Stomach smooth muscle (tissue), 2 donors: Measurements from ENCODE around the gene QSER1.
"Not testable (repeated sequence)": the region's sequence is repeated elsewhere in the genome, so short reads cannot be mapped to it uniquely, and the experiment has no call there.

ENCODE experiments used
- H3K27ac ChIP-seq: one replicate; pipeline ENCODE4 v1.7.0; 2013; ENCODE audit warnings: mild to moderate bottlenecking, low read length, inconsistent platforms
- H3K27me3 ChIP-seq, 2 donors: one replicate each; pipeline ENCODE4 v1.7.0; 2013; ENCODE audit warnings: low read length in 2 of 2; ENCODE audit not compliant: insufficient read depth in 2 of 2, control insufficient read depth in 1 of 2
- H3K36me3 ChIP-seq, 2 donors: one replicate each; pipeline ENCODE4 v1.7.0; 2013; ENCODE audit warnings: low read length in 2 of 2; ENCODE audit not compliant: control insufficient read depth in 2 of 2, insufficient read depth in 2 of 2
- H3K4me1 ChIP-seq: one replicate; pipeline ENCODE4 v1.7.0; 2013; ENCODE audit warnings: low read length; ENCODE audit not compliant: control insufficient read depth, insufficient read depth
- H3K4me3 ChIP-seq, 2 donors: one replicate each; pipeline ENCODE4 v1.7.0; 2013; ENCODE audit warnings: low read length in 2 of 2
- H3K9ac ChIP-seq, 2 donors: one replicate each; pipeline ENCODE4 v1.7.0; 2013; ENCODE audit warnings: low read length in 2 of 2, mild to moderate bottlenecking in 1 of 2
- H3K9me3 ChIP-seq, 2 donors: one replicate each; pipeline ENCODE4 v1.7.0; 2013; ENCODE audit warnings: low read length in 2 of 2; ENCODE audit not compliant: control insufficient read depth in 2 of 2
- donor health status: healthy.
- donor health status: Pancreatic carcinoma.

Gene QSER1

DNA sequence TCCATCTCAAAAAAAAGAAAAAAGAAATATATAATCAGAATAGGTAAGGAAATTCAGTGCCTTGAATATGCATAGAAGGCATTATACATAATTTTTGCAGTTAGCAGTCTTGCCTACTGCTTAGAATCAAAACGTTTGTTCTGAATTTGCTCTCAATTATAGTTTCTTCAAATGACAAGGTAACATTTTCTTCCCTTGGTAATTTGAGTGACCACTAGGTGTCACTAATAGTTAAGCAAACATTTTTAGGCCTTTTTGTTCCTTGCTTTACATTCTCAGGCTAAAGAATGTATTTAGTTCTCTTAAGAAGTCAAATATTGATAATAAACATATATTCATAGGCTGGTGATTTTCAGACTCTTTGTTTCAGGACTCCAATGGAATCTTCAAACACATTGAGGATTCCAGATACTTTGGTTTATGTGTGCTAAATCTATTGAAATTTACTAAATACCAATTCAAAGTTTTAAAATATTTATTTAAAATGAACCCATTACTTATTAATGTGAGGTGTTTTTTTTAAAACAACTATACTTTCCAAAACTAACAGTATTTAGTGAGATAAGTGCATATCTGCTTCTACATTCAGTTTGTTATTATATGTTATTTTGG is 68.0 kb downstream of the QSER1 start:
- Histone ChIP-seq H3K36me3 (peaks cover 9% of the 10 kb centered on the region in 2 donors), H3K9me3 (no peaks in the 10 kb centered on the region), H3K4me3 (no peak overlapping the region), H3K9ac (no peak overlapping the region), H3K27me3 (no peaks in the 10 kb centered on the region), H3K4me1 (no peaks in the 10 kb centered on the region), H3K27ac (no peak overlapping the region)

DNA sequence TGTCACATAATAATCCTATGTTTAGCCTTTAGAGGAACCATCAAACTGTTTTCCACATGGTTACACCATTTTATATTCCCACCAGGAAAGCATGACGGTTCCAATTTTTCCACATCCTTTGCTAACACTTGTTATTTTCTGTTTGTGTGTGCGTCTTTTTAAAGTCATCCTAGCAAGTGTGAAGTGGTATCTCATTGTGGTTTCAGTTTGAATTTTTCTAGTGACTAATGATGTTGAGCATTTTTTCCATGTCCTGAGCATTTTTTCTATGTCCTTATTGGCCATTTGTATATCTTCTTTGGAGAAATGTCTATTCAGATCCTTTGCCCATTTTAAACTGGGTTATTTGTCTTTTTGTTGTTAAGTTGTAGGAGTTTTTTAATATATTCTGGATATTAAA is 69.4 kb downstream of the QSER1 start:
- H3K9ac ChIP-seq, result no peak overlapping the region
- H3K27me3 ChIP-seq, result no peaks in the 10 kb centered on the region
- peaks cover 7 to 9% of the 10 kb centered on the region in 2 donors for H3K36me3 ChIP-seq
- no peaks in the 10 kb centered on the region for H3K4me1 ChIP-seq
- H3K4me3 ChIP-seq, result no peak overlapping the region
- no peak overlapping the region for H3K27ac ChIP-seq
- H3K9me3 ChIP-seq, result no peaks in the 10 kb centered on the region

DNA sequence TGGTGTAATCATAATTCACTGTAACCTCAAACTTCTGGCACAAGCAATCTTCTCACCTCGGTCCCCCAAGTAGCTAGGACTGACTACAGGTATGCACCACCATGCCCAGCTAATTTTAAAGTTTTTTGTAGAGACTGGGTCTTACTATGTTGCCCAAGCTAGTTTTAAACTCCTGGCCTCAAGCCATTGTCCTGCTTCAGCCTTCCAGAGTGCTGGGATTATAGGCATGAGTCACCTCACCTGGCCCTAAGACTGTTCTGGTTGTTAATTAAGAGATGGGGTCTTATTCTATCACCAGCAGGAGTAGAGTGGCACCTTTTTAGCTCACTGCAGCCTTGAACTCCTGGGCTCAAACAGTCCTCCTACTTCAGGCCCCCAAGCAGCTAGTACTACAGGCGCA is 71.1 kb downstream of the QSER1 start:
- Histone ChIP-seq H3K9me3 (no peaks in the 10 kb centered on the region), H3K4me3 (no peak overlapping the region), H3K4me1 (no peaks in the 10 kb centered on the region), H3K36me3 (peaks cover 2 to 4% of the 10 kb centered on the region in 2 donors), H3K9ac (no peak overlapping the region), H3K27me3 (no peaks in the 10 kb centered on the region), H3K27ac (no peak overlapping the region)

DNA sequence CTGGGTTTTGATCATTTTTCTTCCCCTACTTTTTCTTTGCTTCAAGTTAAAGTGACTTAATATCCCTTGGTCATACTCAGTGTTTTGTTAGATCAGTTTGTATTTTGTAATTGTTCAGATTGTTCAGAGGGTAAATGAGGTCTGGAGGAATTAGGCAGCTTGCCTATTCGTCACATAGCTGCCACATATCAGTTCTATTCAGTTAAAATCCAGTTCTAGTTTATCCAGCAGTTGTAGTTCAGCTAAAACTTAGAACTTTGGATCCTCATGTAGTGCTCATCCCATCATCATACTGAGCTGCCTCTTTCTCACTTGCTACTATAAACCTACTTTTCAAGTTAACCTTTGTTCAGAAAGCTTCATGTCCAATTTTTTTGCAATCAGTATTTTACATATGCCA is 75.9 kb downstream of the QSER1 start:
- Histone ChIP-seq H3K4me3 (no peak overlapping the region), H3K4me1 (no peaks in the 10 kb centered on the region), H3K9me3 (no peaks in the 10 kb centered on the region), H3K27me3 (no peaks in the 10 kb centered on the region), H3K9ac (peak overlapping the region in 1 of 2 donors; percentile 13), H3K36me3 (peaks cover 4 to 6% of the 10 kb centered on the region in 2 donors), H3K27ac (no peak overlapping the region)

DNA sequence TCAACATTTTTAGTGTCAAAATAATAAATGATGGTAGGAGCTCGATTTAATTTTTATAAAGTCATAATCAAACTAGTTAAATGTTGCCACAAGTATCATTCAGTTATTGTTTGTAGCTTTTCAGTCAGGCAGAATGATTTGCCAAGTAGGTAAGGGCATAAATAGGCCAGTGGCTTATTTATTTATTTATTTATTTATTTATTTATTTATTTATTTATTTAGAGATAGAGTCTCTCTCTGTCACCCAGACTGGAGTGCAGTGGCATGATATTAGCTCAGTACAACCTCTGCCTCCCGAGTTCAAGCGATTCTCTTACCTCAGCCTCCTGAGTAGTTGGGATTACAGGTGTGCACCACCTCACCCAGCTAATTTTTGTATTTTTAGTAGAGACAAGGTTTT is 79.6 kb downstream of the QSER1 start:
- H3K36me3 ChIP-seq, H3K4me3 ChIP-seq, H3K4me1 ChIP-seq, H3K27ac ChIP-seq, H3K27me3 ChIP-seq, H3K9me3 ChIP-seq, H3K9ac ChIP-seq: not testable (repeated sequence)

DNA sequence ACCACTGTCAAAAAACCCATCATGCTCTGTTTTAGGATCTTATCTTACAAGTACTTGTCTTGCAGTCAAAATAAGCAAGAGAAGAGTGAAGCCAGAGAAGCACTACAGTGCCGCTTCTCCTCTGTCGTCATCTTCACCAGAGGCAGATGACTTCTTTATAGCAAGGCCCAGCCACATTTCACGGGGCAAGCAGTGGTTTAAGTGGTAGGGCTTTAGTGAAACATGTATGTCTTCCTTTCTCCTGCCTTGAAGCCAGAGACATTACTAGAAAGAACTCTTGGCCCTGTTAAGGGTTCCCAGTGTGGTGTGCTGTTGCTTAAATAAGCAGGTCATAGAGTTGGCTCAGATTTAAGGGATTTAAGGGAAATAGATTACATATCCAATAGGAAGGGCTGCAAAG is 80.2 kb downstream of the QSER1 start:
- H3K9me3 ChIP-seq, result no peaks in the 10 kb centered on the region
- no peak overlapping the region for H3K27ac ChIP-seq
- H3K4me1 ChIP-seq, result no peaks in the 10 kb centered on the region
- no peak overlapping the region for H3K9ac ChIP-seq
- peaks cover 4 to 5% of the 10 kb centered on the region in 2 donors for H3K36me3 ChIP-seq
- no peak overlapping the region for H3K4me3 ChIP-seq
- no peaks in the 10 kb centered on the region for H3K27me3 ChIP-seq

DNA sequence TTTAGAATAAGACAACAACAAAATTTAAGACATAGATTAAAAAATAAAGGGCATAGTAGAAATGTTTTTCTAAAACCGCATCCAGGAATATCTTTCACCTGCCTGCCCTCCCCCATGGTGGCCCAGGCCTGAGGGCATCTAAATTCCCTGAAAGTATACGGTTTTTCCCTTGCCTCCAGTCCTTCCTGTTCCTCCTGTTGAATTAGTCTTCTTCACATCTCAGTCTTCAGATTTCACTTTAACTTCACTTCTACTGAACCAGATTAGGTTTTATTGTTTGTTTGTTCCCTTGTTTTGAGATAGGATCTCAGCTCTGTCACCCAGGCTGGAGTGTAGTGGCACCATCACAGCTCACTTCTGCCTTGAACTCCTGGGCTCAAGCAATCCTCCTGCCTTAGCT is 90.0 kb downstream of the QSER1 start:
- Histone ChIP-seq H3K27me3 (no peaks in the 10 kb centered on the region), H3K27ac (no peak overlapping the region), H3K4me1 (no peaks in the 10 kb centered on the region), H3K9ac (no peak overlapping the region), H3K9me3 (no peaks in the 10 kb centered on the region), H3K36me3 (peaks cover 0 to 6% of the 10 kb centered on the region in 2 donors), H3K4me3 (no peak overlapping the region)

DNA sequence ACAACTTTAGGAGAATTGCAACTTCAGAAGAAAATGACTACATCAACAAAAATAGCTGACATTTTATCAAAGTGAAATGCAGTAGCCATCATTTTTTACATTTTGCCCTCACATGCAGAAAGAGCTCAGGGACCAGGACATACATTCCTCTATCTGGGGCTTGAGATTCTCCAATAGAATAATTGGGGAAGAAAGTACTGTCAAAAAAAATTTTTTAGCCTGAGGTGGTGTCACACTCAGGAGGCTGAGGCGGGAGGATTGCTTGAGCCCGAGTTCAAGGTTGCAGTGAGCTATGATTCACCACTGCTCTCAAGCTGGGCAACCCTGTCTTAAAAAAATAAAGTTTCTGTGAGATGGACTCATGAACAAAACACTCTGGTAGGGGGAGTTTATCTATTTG is 90.9 kb downstream of the QSER1 start:
- Histone ChIP-seq H3K36me3 (peaks cover 0 to 5% of the 10 kb centered on the region in 2 donors), H3K4me1 (no peaks in the 10 kb centered on the region), H3K9me3 (no peaks in the 10 kb centered on the region), H3K9ac (no peak overlapping the region), H3K27ac (no peak overlapping the region), H3K4me3 (no peak overlapping the region), H3K27me3 (no peaks in the 10 kb centered on the region)

DNA sequence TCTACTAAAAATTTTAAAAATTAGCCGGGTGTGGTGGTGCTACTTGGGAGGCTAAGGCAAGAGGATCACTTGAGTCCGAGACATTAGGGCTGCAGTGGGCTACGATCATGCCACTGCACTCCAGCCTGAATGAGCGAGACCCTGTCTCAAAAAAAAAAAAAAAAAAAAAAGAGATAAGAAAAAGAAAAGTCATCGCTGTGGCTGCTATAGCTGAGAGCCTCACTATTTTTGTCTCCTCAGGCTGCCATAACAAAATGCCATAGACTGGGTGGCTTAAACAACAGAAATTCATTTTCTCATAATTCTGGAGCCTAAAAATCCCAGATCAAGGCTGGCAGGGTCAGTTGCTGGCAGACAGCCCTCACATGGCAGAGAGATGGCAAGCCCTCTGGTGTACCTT is 93.0 kb downstream of the QSER1 start:
- H3K9me3 ChIP-seq, result no peaks in the 10 kb centered on the region
- H3K9ac ChIP-seq, result no peak overlapping the region
- no peaks in the 10 kb centered on the region for H3K4me1 ChIP-seq
- H3K27me3 ChIP-seq, result no peaks in the 10 kb centered on the region
- H3K4me3 ChIP-seq, result no peak overlapping the region
- no peaks in the 10 kb centered on the region for H3K36me3 ChIP-seq
- no peak overlapping the region for H3K27ac ChIP-seq

DNA sequence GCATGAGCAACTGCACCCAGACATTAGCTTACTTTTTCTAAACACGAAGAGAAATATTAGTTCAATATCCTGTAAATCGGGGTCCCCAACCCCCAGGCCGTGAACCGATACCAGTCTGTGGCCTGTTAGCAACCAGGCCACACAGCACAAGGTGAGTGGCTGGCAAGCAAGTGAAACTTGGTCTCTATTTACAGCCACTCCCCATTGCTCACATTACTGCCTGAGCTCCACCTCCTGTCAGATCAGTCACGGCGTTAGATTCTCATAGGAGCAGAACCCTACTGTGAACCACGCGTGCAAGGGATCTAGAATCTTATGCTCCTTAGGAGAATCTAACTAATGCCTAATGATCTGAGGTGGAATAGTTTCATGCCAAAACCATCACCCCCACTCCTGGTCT is 95.2 kb downstream of the QSER1 start:
- no peak overlapping the region for H3K4me3 ChIP-seq
- no peak overlapping the region for H3K9ac ChIP-seq
- no peak overlapping the region for H3K27ac ChIP-seq
- H3K27me3 ChIP-seq, result no peaks in the 10 kb centered on the region
- peaks cover 0 to 4% of the 10 kb centered on the region in 2 donors for H3K9me3 ChIP-seq
- no peaks in the 10 kb centered on the region for H3K36me3 ChIP-seq
- no peaks in the 10 kb centered on the region for H3K4me1 ChIP-seq

DNA sequence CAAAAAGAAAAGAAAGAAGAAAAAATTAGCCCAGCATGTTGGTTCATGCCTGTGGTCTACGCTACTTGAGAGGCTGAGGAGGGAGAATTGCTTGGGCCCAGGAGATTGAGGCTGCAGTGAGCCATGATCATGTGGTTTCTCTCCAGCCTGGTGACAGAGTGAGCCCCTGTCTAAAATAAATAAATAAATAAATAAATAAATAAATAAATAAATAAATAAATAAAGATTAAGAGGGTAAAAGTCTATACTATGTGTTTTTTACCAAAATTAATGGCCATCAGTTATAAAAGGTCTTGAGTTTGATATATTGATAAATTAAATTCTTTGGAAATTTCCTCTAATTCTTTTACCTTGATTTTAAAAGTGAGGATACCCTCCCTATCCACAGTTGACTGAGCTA is 97.9 kb downstream of the QSER1 start:
- Histone ChIP-seq H3K27ac (no peak overlapping the region), H3K4me1 (no peaks in the 10 kb centered on the region), H3K4me3 (no peak overlapping the region)

More for the DNA sequence above, 97.9 kb downstream of the QSER1 start:
- peaks cover 0 to 4% of the 10 kb centered on the region in 2 donors for H3K9me3 ChIP-seq
- no peaks in the 10 kb centered on the region for H3K36me3 ChIP-seq
- H3K27me3 ChIP-seq, result no peaks in the 10 kb centered on the region
- H3K9ac ChIP-seq, result no peak overlapping the region
